Left colon (tissue), 2 donors: ENCODE results near the gene CTSF. TPM values are rescaled to one million over a fixed set of nuclear protein-coding genes. Genes with fewer than 3 reads are reported as not detected.

Experiments used
- ATAC-seq: fragments of 200-7000 bp; cut with Tn5 transposase; one replicate; pipeline ENCODE4 v1.9.1; 2020; ENCODE audit warnings: mild to moderate bottlenecking, moderate library complexity
- DNase-seq, 2 donors: peaks; one replicate each; pipeline ENCODE4 v3.0.0-alpha.2; 2020
- intact Hi-C, 2 donors: fragments of 100-400 bp; cut with DNase I in 1 of 2; cut with micrococcal nuclease in 1 of 2; formaldehyde crosslinking; loops; one replicate each; pipeline versions ENCODE4 v1.11.2 to v1.14.0; 2022; cut with DNase I, micrococcal nuclease
- total RNA-seq, 2 donors: library from RNA; stranded (reverse); fragmentation: NEBNext Ultra II Directional; extraction: Animal tissue kit (Norgen Biotek cat#: 25700); gene quantifications; one replicate each; pipeline ENCODE4 v1.2.1, GENCODE V29; 2021
- donor health status: DM: no; HTN: no; CAD: no.
- donor health status: DM: yes; HTN: yes; CAD: no.

The CTSF gene
- total RNA-seq, 2 donors from 2014 or later = 5.6 to 20.4 TPM

- intact Hi-C loops = loop anchor here in 1 of 2 donors (10.0 kb wide), 1 partner anchor 122 kb away; no protein-coding TSS in a partner anchor
- no peak for ATAC-seq
- DNase-seq = no peak
Observed at GRCh38 chr11:66562907-66563583, 5.4 kb downstream of the CTSF start.

GRCh38 chr11:66562275-66562674, 6.1 kb downstream of the CTSF start:
- ATAC-seq = no peak
- intact Hi-C loops = loop anchor here in 1 of 2 donors (10.0 kb wide), 1 partner anchor 123 kb away; no protein-coding TSS in a partner anchor
- no peak for DNase-seq

GRCh38 chr11:66561975-66562248, 6.5 kb downstream of the CTSF start:
- ATAC-seq (no peak), DNase-seq (no peak)
- intact Hi-C loops = loop anchor here in 1 of 2 donors (10.0 kb wide), 1 partner anchor 123 kb away; no protein-coding TSS in a partner anchor

- ATAC-seq (no peak), DNase-seq (no peak)
- intact Hi-C loops = loop anchor here in 1 of 2 donors (10.0 kb wide), 1 partner anchor 123 kb away; no protein-coding TSS in a partner anchor
Observed at GRCh38 chr11:66561178-66561974, 7.0 kb downstream of the CTSF start.

- intact Hi-C loops = loop anchor here in 1 of 2 donors (10.0 kb wide), 1 partner anchor 125 kb away; no protein-coding TSS in a partner anchor
- DNase-seq (no peak), ATAC-seq (peak; percentile 33)
Observed at GRCh38 chr11:66559866-66560676, 8.3 kb downstream of the CTSF start.

GRCh38 chr11:66559142-66559865, 9.1 kb downstream of the CTSF start:
- intact Hi-C loops = no loop called here
- ATAC-seq (peak; percentile 26), DNase-seq (no peak)

- DNase-seq (no peak), ATAC-seq (no peak)
- intact Hi-C loops = no loop called here
Observed at GRCh38 chr11:66557733-66558326, 10.6 kb downstream of the CTSF start.

- ATAC-seq (no peak), DNase-seq (no peak)
- intact Hi-C loops = no loop called here
Observed at GRCh38 chr11:66556086-66556485, 12.3 kb downstream of the CTSF start.

GRCh38 chr11:66555416-66555815, 13.0 kb downstream of the CTSF start:
- no peak for DNase-seq
- intact Hi-C loops = no loop called here
- ATAC-seq = no peak

GRCh38 chr11:66554602-66555001, 13.8 kb downstream of the CTSF start:
- DNase-seq (no peak), ATAC-seq (no peak)
- intact Hi-C loops = no loop called here

GRCh38 chr11:66550887-66551286, 17.5 kb downstream of the CTSF start:
- intact Hi-C loops = no loop called here
- DNase-seq = no peak
- ATAC-seq = no peak

GRCh38 chr11:66549696-66550095, 18.7 kb downstream of the CTSF start:
- intact Hi-C loops = no loop called here
- no peak for DNase-seq
- ATAC-seq = no peak

- no peak for DNase-seq
Observed at GRCh38 chr11:66548774-66549630, 19.4 kb downstream of the CTSF start.

GRCh38 chr11:66548041-66548440, 20.4 kb downstream of the CTSF start:
- no peak for DNase-seq
- no peak for ATAC-seq
- intact Hi-C loops = no loop called here

More at GRCh38 chr11:66548774-66549630, 19.4 kb downstream of the CTSF start:
- no peak for ATAC-seq
- intact Hi-C loops = no loop called here

GRCh38 chr11:66547662-66548009, 20.8 kb downstream of the CTSF start:
- ATAC-seq = no peak
- intact Hi-C loops = no loop called here
- DNase-seq = no peak

- DNase-seq (no peak), ATAC-seq (no peak)
- intact Hi-C loops = no loop called here
Observed at GRCh38 chr11:66546966-66547661, 21.3 kb downstream of the CTSF start.

- ATAC-seq = peak; percentile 0
- DNase-seq = peak; percentile 49 to 62
- intact Hi-C loops = no loop called here
Observed at GRCh38 chr11:66546368-66546965, 21.9 kb downstream of the CTSF start, which contains the start of gene ACTN3. ACTN3 (plus strand) TSS chr11:66546903; CDS start chr11:66546938, 35 bp downstream.
